Heart right ventricle (tissue), 16 donors: Measurements from ENCODE around the gene EIPR1. TPM values are rescaled to one million over a fixed set of nuclear protein-coding genes. Genes with fewer than 3 reads are reported as not detected.

Experiments used
- ATAC-seq, 8 donors: fragments of 200-7000 bp; cut with Tn5 transposase; one replicate each; pipeline ENCODE4 v1.9.1; 2020; ENCODE audit warnings: mild to moderate bottlenecking in 8 of 8, moderate library complexity in 8 of 8, moderate number of reproducible peaks in 1 of 8
- DNase-seq, 2 donors: peaks; one replicate each; pipeline ENCODE4 v3.0.0-alpha.2; 2020
- H3K27ac ChIP-seq, 10 donors: fragments of 200-600 bp; sonication (generic) in 2 of 10; one replicate each; pipeline versions ENCODE4 v1.5.0 to v1.8.0; 2020 to 2022; ENCODE audit warnings: mild to moderate bottlenecking in 3 of 10
- H3K27me3 ChIP-seq, 7 donors: fragments of 200-600 bp; one replicate each; pipeline ENCODE4 v1.8.0; 2021 to 2022; ENCODE audit warnings: mild to moderate bottlenecking in 2 of 7
- H3K36me3 ChIP-seq, 9 donors: fragments of 200-600 bp; sonication (generic) in 1 of 9; one replicate each; pipeline versions ENCODE4 v1.5.0 to v1.8.0; 2020 to 2022; ENCODE audit warnings: mild to moderate bottlenecking in 2 of 9
- H3K4me1 ChIP-seq, 9 donors: fragments of 200-600 bp; sonication (generic) in 1 of 9; one replicate each; pipeline versions ENCODE4 v1.5.0 to v1.8.0; 2020 to 2022; ENCODE audit warnings: mild to moderate bottlenecking in 4 of 9
- H3K4me3 ChIP-seq, 10 donors: fragments of 200-600 bp; sonication (generic) in 2 of 10; one replicate each; pipeline versions ENCODE4 v1.5.0 to v1.8.0; 2020 to 2022; ENCODE audit warnings: mild to moderate bottlenecking in 7 of 10, moderate library complexity in 2 of 10
- H3K9me3 ChIP-seq, 11 donors: fragments of 200-600 bp in 10 of 11; sonication (generic) in 2 of 11; one replicate each; pipeline versions ENCODE4 v1.5.0 to v1.8.0; 2013 to 2022; ENCODE audit warnings: mild to moderate bottlenecking in 2 of 11, control low read depth in 1 of 11, moderate library complexity in 1 of 11
- WGBS, 2 donors: extraction: QIAGEN DNeasy Blood & Tissue Kit; methylation state at CpG; one replicate each; pipeline ENCODE4 v1.1.7; 2013; ENCODE audit warnings: inconsistent platforms in 1 of 2; 5-methylcytosine and 5-hydroxymethylcytosine counted together
- intact Hi-C, 10 donors: fragments of 100-400 bp; cut with DNase I; formaldehyde crosslinking; loops; one replicate each; pipeline versions ENCODE4 v1.11.1 to v1.14.2; 2022
- polyA plus RNA-seq, 2 donors: library from polyadenylated mRNA; stranded (reverse); fragments of 200-250 nt; gene quantifications; one replicate each; pipeline ENCODE4 v1.2.3, GENCODE V29; 2013
- total RNA-seq, 10 donors: library from RNA; stranded (reverse); fragmentation: NEBNext Ultra II Directional in 3 of 10; extraction: Animal tissue kit (Norgen Biotek cat#: 25700) in 3 of 10; gene quantifications; one replicate each; pipeline versions ENCODE4 v1.2.1 to v1.2.4, GENCODE V29; 2021 to 2023
- TF ChIP-seq, protein P1 (sequence below), 9 donors: fragments of 200-600 bp; sonication (generic) in 2 of 9; IDR thresholded peaks; one replicate each; pipeline versions ENCODE4 v1.5.0 to v1.8.0; 2021 to 2022; ENCODE audit warnings: antibody characterized with exemption in 9 of 9, mild to moderate bottlenecking in 5 of 9, moderate library complexity in 1 of 9
- donor health status: Arrhythmogenic right ventricular cardiomyopathy.
- donor health status: ischemic (EF 13 %, LVEDD 7.1; RV severe dilation, severe dysfunction).
- donor health status: healthy with polysubstance abuse.
- donor health status: DM: no; HTN: yes; CAD: no.
- donor health status: DM: no; HTN: no; CAD: no.
- donor health status: ischemic (EF 25% LVEDD 6.9; RV normal size, moderate dysfunction).
- donor health status: ischemic (EF 25% LVEDD 5.7; RV mildly dilated, moderate dysfunction).
- donor health status: healthy.
- donor health status: DM: yes; HTN: yes; CAD: no.
- donor health status: Ischemic cardiomyopathy.
- donor health status: ischemic (EF 35%, LVEDD 5.7; RV mildly dilated, moderate dysfunction).
- donor health status: nonischemic (EF 11% LVEDD 7.7; RV severe dilation, severe dysfunction).
- donor health status: DM: yes; HTN: yes; CAD: no.
- donor health status: PGD.
- donor health status: ischemic (EF 29% LVEDD 5.4; RV normal size, mild dysfunction).
- donor health status: nonischemic (EF 23%, LVEDD 6.1; RV moderate dilation, normal function).

EIPR1 gene
- total and polyA plus RNA-seq, 12 donors, result 6.8 to 22.3 (median 12.0) TPM

DNA sequence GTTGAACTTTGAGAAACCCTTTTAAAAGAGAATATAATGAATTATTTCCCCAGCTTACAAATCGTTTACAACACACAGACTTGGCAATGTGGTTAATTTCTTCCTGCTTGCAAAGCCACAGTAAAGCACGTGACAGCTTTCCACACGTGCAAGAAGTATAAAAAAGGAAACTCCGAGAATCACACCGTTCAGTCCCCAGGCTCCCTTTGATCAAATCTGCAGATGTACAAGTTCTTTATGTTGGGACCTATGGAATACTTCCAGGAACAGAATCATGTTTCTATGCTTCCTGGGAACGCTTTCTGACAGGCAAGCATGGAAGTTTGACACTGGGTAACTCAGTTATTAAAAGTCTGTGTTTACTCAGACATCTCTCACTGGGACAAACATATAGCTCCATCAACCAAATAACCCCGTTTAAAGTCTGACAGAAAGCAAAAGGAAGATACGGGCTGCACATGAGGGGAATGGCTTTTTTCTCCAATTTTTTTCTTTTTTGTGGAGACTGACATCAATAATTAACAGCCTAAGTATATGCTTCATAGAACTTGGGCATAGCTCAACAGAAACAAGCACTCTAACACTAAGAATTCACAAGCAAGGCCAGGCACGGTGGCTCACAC lies 134.8 kb downstream of the EIPR1 start:
- DNase-seq, result no peak
- H3K27ac ChIP-seq, result no peak overlapping the region
- H3K4me1 ChIP-seq, result peaks cover 0 to 11% (median 0%) of the 10 kb centered on the region in 9 donors
- H3K9me3 ChIP-seq, result no peaks in the 10 kb centered on the region
- H3K36me3 ChIP-seq, result peaks cover 0 to 4% (median 0%) of the 10 kb centered on the region in 9 donors
- H3K4me3 ChIP-seq, result no peak overlapping the region
- no peak for ATAC-seq
- H3K27me3 ChIP-seq, result no peaks in the 10 kb centered on the region
- WGBS, 2 donors, result 62 to 71% methylated on average over 9 of the region's 9 CpGs
- intact Hi-C loops, result no loop called here
- TF ChIP-seq, protein P1, sequence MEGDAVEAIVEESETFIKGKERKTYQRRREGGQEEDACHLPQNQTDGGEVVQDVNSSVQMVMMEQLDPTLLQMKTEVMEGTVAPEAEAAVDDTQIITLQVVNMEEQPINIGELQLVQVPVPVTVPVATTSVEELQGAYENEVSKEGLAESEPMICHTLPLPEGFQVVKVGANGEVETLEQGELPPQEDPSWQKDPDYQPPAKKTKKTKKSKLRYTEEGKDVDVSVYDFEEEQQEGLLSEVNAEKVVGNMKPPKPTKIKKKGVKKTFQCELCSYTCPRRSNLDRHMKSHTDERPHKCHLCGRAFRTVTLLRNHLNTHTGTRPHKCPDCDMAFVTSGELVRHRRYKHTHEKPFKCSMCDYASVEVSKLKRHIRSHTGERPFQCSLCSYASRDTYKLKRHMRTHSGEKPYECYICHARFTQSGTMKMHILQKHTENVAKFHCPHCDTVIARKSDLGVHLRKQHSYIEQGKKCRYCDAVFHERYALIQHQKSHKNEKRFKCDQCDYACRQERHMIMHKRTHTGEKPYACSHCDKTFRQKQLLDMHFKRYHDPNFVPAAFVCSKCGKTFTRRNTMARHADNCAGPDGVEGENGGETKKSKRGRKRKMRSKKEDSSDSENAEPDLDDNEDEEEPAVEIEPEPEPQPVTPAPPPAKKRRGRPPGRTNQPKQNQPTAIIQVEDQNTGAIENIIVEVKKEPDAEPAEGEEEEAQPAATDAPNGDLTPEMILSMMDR (IDR thresholded peaks at IDR 0.05), result no peak

DNA sequence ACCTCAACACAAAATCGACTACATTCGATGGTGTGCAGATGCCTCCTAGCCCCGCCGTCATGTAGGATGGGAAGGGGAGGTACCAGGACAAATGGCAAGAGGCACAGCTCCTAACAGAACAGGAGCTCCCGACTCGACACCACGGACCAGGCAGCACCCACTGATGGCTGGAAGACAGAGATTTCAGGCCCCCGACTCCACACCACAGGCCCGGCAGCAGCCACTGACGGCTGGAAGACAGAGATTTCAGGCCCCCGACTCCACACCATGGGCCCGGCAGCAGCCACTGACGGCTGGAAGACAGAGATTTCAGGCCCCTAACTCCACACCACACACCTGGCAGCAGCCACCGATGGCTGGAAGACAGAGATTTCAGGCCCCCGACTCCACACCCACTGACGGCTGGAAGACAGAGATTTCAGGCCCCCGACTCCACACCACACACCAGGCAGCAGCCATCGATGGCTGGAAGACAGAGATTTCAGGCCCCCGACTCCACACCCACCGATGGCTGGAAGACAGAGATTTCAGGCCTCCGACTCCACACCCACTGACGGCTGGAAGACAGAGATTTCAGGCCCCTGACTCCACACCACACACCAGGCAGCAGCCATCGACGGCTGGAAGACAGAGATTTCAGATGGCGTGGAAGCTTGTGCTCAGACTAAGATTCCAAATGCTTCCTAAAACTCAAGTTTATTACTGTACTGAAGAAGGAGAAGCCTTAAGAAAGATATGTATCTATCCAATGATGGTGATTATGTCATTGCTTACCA lies 135.5 kb downstream of the EIPR1 start:
- DNase-seq, result no peak

DNA sequence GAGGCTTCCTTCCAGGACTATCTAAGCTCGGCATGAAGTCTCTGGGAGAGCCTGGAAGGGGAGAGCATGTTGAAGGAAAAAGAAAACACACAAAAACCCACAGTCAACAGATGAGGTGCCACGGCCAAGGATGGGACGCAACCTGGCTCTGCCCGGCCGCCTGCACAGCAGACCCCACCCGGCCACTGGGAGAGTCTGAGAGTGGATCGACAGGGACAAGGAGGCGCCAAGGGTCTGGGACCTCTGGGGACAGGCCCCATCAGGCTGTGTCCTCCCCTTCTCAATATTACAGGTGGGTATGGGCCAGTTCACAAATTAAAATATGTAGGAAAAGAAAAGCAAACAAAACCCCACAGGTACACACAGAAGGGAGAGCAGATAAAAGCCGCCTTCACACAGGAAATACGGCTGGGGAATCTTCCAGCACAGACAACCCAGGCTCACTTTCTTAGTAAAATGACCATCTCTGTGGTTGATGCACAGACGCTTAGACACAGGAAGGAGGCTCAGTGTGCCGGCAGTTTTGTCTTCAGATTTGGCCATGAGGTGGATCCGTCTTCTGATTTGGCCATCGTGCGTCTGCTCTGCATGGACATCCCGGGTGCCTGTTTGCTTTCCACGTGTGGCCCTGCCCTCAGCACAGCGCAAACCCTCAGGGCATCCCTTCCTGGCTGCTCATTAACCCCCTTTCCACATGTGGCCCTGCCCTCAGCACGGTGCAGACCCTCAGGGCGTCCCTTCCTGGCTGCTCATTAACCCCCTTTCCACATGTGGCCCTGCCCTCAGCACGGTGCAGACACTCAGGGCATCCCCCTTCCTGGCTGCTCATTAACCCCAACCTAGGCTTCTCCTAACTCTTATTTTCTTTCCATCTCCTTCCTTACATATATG lies 138.4 kb downstream of the EIPR1 start:
- Histone ChIP-seq H3K27ac (no peak overlapping the region), H3K4me1 (peaks cover 0 to 16% (median 0%) of the 10 kb centered on the region in 9 donors), H3K9me3 (no peaks in the 10 kb centered on the region), H3K36me3 (peaks cover 0 to 4% (median 0%) of the 10 kb centered on the region in 9 donors), H3K27me3 (no peaks in the 10 kb centered on the region), H3K4me3 (no peak overlapping the region)
- DNase-seq, result no peak
- no peak for ATAC-seq
- TF ChIP-seq, protein P1 (IDR thresholded peaks at IDR 0.05), result no peak
- intact Hi-C loops, result no loop called here
- WGBS, 2 donors, result 75 to 84% methylated on average over 21 of the region's 21 CpGs

More for the DNA sequence above, 135.5 kb downstream of the EIPR1 start:
- WGBS, 2 donors, result 89% methylated on average over 22 to 25 of the region's 25 CpGs
- no peaks in the 10 kb centered on the region for H3K27me3 ChIP-seq
- peaks cover 0 to 4% (median 0%) of the 10 kb centered on the region in 9 donors for H3K36me3 ChIP-seq
- no peak for ATAC-seq
- TF ChIP-seq, protein P1 (IDR thresholded peaks at IDR 0.05), result no peak
- intact Hi-C loops, result no loop called here
- no peak overlapping the region for H3K27ac ChIP-seq
- H3K4me1 ChIP-seq, result peaks cover 0 to 11% (median 0%) of the 10 kb centered on the region in 9 donors
- no peak overlapping the region for H3K4me3 ChIP-seq
- H3K9me3 ChIP-seq, result no peaks in the 10 kb centered on the region
